ENCODE data around the gene TAPBPL.

The TAPBPL gene

GRCh38 chr12:6442836-6443235 is 9.0 kb upstream of the TAPBPL start:
- TF ChIP-seq, protein P1, sequence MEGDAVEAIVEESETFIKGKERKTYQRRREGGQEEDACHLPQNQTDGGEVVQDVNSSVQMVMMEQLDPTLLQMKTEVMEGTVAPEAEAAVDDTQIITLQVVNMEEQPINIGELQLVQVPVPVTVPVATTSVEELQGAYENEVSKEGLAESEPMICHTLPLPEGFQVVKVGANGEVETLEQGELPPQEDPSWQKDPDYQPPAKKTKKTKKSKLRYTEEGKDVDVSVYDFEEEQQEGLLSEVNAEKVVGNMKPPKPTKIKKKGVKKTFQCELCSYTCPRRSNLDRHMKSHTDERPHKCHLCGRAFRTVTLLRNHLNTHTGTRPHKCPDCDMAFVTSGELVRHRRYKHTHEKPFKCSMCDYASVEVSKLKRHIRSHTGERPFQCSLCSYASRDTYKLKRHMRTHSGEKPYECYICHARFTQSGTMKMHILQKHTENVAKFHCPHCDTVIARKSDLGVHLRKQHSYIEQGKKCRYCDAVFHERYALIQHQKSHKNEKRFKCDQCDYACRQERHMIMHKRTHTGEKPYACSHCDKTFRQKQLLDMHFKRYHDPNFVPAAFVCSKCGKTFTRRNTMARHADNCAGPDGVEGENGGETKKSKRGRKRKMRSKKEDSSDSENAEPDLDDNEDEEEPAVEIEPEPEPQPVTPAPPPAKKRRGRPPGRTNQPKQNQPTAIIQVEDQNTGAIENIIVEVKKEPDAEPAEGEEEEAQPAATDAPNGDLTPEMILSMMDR (IDR thresholded peaks at IDR 0.05), result no peak

DNA sequence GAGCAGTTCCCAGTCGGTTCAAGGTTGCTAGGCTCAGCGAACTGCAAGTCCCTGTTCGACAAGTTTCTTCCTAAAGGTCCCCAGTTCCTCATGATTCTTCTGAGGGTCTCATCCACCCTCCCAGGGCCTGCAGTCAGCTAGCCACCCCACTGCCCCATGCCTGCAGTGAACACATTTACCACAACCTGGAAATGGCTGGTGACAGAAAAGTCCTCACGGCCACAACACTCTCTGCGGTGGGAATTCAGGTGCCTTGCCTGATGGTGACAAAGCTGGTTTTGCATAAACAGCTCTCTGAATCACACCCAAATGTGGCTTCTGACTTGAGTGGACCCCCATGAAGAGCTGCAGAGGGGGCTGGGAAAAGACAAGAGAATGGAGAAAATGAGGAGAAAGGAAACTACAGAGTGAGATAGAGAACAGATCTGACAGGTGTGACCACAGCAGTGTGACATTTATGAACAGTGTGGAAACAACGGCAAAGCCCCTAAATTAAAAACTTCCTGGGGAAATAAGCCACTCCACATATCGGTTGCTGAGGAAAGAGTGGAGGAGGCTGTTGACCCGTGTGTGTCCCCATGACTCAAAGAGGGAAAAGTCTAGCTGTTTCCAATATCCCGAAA is 8.4 kb upstream of the TAPBPL start:
- TF ChIP-seq, protein P1 (IDR thresholded peaks at IDR 0.05), result no peak

DNA sequence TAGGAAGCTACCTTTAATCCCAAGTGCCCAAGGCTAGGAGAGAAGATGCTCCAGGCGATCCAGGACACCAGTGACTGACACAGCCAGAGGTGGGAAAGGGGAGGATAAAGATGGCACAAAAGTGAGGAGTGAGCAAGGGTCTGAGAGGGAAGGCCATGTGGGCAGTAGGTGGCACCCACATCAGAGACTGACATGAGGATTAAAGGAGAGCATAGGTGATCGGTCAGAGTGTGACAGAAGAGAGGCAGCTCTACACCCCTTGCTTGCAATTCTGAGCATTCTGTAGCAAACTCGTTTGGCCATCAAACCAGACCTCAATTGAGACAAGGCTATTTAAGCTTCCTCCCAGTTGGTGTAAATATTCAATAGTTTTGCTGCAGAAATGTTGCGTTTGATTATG is 7.8 kb upstream of the TAPBPL start:
- TF ChIP-seq, protein P1 (IDR thresholded peaks at IDR 0.05), result no peak

DNA sequence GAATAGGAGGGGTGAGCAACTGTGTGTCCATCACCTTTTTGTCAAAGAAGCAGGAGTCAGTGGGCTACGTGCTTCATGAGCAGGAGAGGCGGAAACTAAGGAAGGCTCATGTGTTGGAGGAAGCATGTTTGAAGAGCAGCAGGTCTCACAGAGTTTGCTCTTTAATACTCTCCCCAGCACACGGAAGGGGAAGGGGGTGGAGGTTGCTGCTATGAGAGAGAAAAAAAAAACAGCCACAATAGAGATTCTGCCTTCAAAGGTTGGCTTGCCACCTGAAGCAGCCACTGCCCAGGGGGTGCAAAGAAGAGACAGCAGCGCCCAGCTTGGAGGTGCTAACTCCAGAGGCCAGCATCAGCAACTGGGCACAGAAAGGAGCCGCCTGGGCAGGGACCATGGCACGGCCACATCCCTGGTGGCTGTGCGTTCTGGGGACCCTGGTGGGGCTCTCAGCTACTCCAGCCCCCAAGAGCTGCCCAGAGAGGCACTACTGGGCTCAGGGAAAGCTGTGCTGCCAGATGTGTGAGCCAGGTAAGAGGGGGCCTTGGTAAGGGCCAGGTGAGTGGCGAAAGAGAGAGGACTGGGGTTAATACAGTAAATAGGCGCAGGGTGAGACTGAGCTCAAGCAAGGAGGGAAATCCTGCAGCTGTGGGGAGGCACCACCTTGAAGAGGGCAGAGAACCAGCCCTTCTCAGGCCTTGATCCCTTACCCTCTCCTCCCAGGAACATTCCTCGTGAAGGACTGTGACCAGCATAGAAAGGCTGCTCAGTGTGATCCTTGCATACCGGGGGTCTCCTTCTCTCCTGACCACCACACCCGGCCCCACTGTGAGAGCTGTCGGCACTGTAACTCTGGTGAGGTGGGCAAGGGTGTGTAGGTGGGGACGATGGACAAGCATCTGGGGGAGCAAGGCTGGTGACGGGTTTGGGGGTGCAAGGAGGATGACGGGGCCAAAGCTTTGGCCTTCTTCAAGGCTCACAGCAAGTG is 6.8 kb upstream of the TAPBPL start, which contains the start of gene CD27:
Gene CD27, plus strand, starts transcription at position 252 of the 985 bp plus-strand sequence. Its CDS starts 141 bp downstream, at position 393.
- TF ChIP-seq, protein P1 (IDR thresholded peaks at IDR 0.05), result no peak

- TF ChIP-seq, protein P1 (IDR thresholded peaks at IDR 0.05), result no peak
These were observed 1.6 kb upstream of the TAPBPL start for GRCh38 chr12:6450091-6450868.

- TF ChIP-seq, protein P1 (IDR thresholded peaks at IDR 0.05), result no peak
These were observed 934 bp upstream of the TAPBPL start for GRCh38 chr12:6450869-6451347.
